AG04450 (cell line): ENCODE results near the gene SHC2. TPM values are rescaled to one million over a fixed set of nuclear protein-coding genes. Genes with fewer than 3 reads are reported as not detected.

ENCODE experiments used
- CTCF ChIA-PET: fragments of 300-600, 350-600 bp; formaldehyde crosslinking; extraction: SDS; loops from one replicate; lab custom pipeline; 2022; ENCODE audit warnings: antibody characterized with exemption, inconsistent platforms; lab: Charles Lee
- POLR2A ChIA-PET: fragments of 350-600 bp; formaldehyde crosslinking; extraction: SDS; loops from one replicate; lab custom pipeline; 2021; ENCODE audit warnings: antibody characterized with exemption, inconsistent platforms; lab: Yijun Ruan, JAX
- DNase-seq: peaks from one replicate; pipeline ENCODE4 v3.0.0-alpha.2; 2011; ENCODE audit warnings: low read depth, low spot score
- H3K27ac ChIP-seq: one replicate; pipeline ENCODE4 v1.5.1; 2012; ENCODE audit warnings: low read depth, low read length, control low read depth
- H3K27me3 ChIP-seq: one replicate; pipeline ENCODE4 v1.6.0; 2012; ENCODE audit warnings: low read length; ENCODE audit not compliant: control insufficient read depth, insufficient read depth
- H3K4me3 ChIP-seq: 2 replicates; pipeline ENCODE4 v1.5.1; 2011; ENCODE audit warnings: mild to moderate bottlenecking, low read depth, low read length, control low read depth
- H3K9me3 ChIP-seq: 2 replicates; pipeline ENCODE4 v1.5.1; 2012; ENCODE audit warnings: low read length; ENCODE audit not compliant: control insufficient read depth, insufficient read depth
- polyA plus RNA-seq: library from polyadenylated mRNA; depleted of rRNA; stranded (reverse); fragments of >200 nt; gene quantifications from 2 replicates; pipeline ENCODE4 v1.2.3, GENCODE V29; 2011
- TF ChIP-seq, protein P1 (sequence below): IDR thresholded peaks from 2 replicates; pipeline ENCODE4 v1.5.1; 2011; ENCODE audit warnings: low read depth, low read length, control low read depth, inconsistent platforms

The SHC2 gene
- polyA plus RNA-seq, 1 experiment, result 1.3 TPM

DNA sequence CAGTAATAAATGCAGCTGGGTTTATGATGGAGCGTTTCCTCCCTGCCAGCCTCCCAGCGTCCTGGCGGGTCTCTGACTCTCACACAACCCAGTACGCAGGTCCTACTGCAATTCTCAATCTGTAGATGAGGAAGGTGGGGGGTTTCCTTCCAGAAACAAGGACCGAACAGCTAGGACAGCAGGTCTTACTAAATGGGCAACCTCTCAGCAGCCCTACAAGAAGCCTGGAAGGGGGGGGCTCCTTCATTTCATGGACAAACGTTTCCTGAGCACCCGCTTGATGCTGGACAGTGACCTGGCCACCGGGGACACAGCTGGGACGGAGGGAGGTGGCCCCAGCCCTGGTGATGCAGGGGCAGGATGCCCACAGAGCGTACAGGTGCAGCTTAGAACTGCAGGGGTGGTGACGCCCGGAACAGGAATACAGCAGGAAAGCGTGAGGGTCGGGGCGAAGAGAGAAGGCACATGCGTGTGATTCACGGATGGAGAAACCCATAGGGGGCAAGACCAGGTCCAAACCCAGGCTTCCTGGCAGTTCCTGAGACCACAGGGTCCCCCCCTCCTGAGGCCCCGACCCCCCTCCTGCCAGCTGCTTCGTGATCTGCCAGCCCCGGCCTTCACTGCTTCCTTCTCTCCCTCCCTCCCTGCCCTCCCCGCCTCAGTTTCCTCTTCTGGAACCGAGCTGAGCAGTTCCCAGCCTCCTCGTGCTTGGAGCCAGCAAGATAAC lies 51.2 kb downstream of the SHC2 start:
- Histone ChIP-seq H3K27me3 (peaks cover 28% of the 10 kb centered on the region), H3K9me3 (peaks cover 50% of the 10 kb centered on the region), H3K4me3 (no peak overlapping the region), H3K27ac (no peak overlapping the region)
- TF ChIP-seq, protein P1, sequence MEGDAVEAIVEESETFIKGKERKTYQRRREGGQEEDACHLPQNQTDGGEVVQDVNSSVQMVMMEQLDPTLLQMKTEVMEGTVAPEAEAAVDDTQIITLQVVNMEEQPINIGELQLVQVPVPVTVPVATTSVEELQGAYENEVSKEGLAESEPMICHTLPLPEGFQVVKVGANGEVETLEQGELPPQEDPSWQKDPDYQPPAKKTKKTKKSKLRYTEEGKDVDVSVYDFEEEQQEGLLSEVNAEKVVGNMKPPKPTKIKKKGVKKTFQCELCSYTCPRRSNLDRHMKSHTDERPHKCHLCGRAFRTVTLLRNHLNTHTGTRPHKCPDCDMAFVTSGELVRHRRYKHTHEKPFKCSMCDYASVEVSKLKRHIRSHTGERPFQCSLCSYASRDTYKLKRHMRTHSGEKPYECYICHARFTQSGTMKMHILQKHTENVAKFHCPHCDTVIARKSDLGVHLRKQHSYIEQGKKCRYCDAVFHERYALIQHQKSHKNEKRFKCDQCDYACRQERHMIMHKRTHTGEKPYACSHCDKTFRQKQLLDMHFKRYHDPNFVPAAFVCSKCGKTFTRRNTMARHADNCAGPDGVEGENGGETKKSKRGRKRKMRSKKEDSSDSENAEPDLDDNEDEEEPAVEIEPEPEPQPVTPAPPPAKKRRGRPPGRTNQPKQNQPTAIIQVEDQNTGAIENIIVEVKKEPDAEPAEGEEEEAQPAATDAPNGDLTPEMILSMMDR, result no peak
- CTCF ChIA-PET, result interaction anchor here (0.9 kb wide), 1 partner anchor 142 kb away, joined by 3 read pairs; no protein-coding TSS in a partner anchor
- DNase-seq, result no peak
- POLR2A ChIA-PET, result interaction anchor here (0.6 kb wide), 1 partner anchor 61 kb away, joined by 3 read pairs; no protein-coding TSS in a partner anchor

DNA sequence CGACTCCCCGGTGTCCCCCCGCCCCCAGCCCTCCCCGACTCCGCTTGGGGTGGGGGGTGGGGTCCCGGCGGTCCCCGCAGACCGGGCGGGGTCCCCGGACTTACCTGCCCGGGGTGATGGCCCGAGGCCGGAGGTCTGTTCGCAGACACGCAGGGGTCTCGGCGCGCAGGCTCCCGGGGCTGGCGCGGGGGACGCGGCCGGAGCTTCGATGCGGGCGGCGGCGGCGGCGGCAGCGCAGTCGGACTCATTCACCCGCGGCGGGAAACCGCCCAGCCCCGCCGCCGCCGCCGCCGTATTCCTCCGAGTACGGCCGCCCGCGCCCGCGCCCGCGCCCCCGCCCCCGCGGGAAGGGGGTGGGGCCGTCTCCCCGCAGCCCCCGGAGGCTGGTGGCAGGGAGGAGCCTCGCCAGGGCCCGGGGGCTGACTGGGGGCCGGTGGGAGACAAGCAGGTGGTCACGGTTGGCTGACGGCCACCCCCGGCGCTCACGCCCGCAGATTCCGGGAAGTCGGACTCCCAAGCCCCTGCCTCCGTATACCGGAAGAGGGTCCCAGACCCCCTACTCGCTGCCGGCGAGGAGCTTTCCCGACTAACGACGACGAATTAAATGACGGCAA lies 51.8 kb downstream of the SHC2 start, which contains the start of gene C2CD4C:
Gene C2CD4C (minus strand): TSS at position 246 of the 614 bp plus-strand sequence. CDS start 786 bp downstream, outside the sequence.
- no peak for DNase-seq
- Histone ChIP-seq H3K27me3 (peaks cover 28% of the 10 kb centered on the region), H3K9me3 (peaks cover 44% of the 10 kb centered on the region), H3K27ac (no peak within 1 kb of the TSS), H3K4me3 (peak within 1 kb of the TSS; percentile 32; the same call in 1 of the 2 replicates)
- POLR2A ChIA-PET, result interaction anchor here (0.6 kb wide), 1 partner anchor 25 kb away, joined by 3 read pairs; no protein-coding TSS in a partner anchor
- CTCF ChIA-PET, result interaction anchor here (0.9 kb wide), 1 partner anchor 141 kb away, joined by 3 read pairs; no protein-coding TSS in a partner anchor
- TF ChIP-seq, protein P1, result no peak

DNA sequence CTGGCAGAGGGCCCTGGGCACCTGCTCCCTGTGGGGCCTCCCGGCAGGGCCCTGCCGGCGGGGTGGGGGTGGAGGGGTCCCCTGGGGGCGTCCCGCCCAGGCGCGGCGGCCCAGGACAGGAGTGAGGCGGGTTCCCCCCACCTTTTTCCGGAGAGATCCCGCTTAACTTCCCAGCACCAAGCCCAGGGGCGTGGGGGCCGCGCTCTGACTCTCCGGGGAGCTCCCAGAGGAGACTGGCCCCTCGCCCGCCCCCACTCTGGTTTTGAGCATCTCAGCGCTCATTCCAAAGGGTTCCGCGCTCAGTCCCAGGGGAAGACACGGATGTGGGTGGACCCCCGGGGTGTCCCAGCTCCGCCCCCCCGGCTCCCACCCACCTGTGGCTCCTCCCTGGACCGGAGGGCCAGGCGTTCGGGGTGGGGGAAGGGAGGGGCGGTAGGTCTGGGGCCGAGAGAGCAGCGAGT lies 52.4 kb downstream of the SHC2 start:
- Histone ChIP-seq H3K9me3 (peaks cover 42% of the 10 kb centered on the region), H3K4me3 (no peak overlapping the region), H3K27me3 (peaks cover 28% of the 10 kb centered on the region), H3K27ac (no peak overlapping the region)
- POLR2A ChIA-PET, result interaction anchor here (0.6 kb wide), 1 partner anchor 25 kb away, joined by 3 read pairs; no protein-coding TSS in a partner anchor
- TF ChIP-seq, protein P1, result no peak
- CTCF ChIA-PET, result no interaction called here
- DNase-seq, result no peak

DNA sequence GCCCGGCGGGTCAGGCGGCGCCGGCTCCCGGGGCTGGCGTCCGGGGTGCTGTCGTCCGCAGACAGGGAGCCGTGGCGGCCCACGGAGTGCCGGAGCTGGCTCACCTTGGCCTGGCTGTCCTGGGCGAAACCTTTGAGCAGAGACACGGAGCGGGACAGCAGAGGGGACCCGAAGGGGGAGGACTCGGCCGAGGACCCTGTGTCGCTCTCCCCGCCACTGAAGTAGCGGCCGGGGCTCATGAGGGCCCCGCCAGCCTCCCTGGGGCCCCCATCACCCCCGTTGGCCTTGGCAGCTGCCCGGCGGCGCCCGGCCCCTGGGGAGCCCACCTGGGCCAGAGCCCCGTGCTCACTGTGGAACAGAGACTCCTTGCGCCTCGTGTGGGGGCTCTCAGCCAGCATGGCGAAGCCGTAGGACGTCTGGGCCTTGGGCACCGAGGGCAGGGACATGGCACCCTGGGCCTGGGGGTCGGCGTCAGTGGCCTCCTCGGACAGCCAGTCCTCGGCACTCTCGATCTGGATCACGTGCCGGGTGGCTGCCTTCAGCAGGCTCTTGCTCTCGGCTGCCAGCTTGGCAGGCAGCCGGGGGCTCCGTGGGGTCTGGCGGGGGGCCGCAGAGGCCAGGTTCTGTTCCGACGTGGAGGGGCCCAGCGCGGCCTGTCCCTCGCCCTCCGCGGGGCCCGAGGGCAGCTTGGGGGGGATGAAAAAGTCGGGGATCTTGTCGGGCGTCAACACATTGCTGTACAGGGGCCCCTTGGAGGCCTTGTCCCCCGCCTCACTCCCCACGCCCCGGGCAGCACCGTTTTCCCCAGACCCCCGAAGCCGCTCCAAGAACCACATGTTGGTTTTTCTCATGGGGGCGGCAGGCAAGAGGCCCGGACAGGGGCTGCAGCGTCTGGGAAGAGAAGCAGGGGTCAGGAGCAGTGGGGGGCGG lies 53.1 kb downstream of the SHC2 start:
- Histone ChIP-seq H3K4me3 (no peak overlapping the region), H3K27ac (no peak overlapping the region), H3K27me3 (peaks cover 30% of the 10 kb centered on the region), H3K9me3 (peaks cover 42% of the 10 kb centered on the region)
- TF ChIP-seq, protein P1, result no peak
- ChIA-PET POLR2A (no interaction called here), CTCF (no interaction called here)
- no peak for DNase-seq
